DOHH2 (cell line): ENCODE results near the gene RBMXL2.

Source experiments
- H3F3A ChIP-seq: fragments of 200-600 bp; sonication (generic), shearing (Covaris generic); 2 replicates; pipeline ENCODE4 v1.6.0; 2016; ENCODE audit warnings: antibody characterized with exemption, mild to moderate bottlenecking; ENCODE audit not compliant: control insufficient read depth, insufficient read depth
- H3K27ac ChIP-seq: fragments of 200-600 bp; sonication (generic); 2 replicates; pipeline ENCODE4 v1.5.1; 2014; ENCODE audit warnings: low read depth, mild to moderate bottlenecking, low read length, moderate library complexity
- H3K27me3 ChIP-seq: fragments of 200-600 bp; sonication (generic); 2 replicates; pipeline ENCODE4 v1.6.1; 2014; ENCODE audit warnings: mild to moderate bottlenecking, low read length, mixed read lengths; ENCODE audit not compliant: control insufficient read depth
- H3K36me3 ChIP-seq: fragments of 200-600 bp; sonication (generic); 2 replicates; pipeline ENCODE4 v1.6.1; 2014; ENCODE audit warnings: mild to moderate bottlenecking, low read length, moderate library complexity, mixed read lengths; ENCODE audit not compliant: control insufficient read depth
- H3K4me1 ChIP-seq: fragments of 200-600 bp; sonication (generic); 2 replicates; pipeline ENCODE4 v1.6.1; 2014; ENCODE audit warnings: mild to moderate bottlenecking, low read length, mixed read lengths; ENCODE audit not compliant: control insufficient read depth
- H3K4me2 ChIP-seq: fragments of 200-600 bp; sonication (generic); 2 replicates; pipeline ENCODE4 v1.6.0; 2014; ENCODE audit warnings: mild to moderate bottlenecking, low read length, moderate library complexity
- H3K4me3 ChIP-seq: fragments of 200-600 bp; sonication (generic); 2 replicates; pipeline ENCODE4 v1.5.1; 2014; ENCODE audit warnings: mild to moderate bottlenecking, low read length, mixed read lengths
- H3K79me2 ChIP-seq: fragments of 200-600 bp; sonication (generic); 2 replicates; pipeline ENCODE4 v1.6.1; 2014; ENCODE audit warnings: mild to moderate bottlenecking, low read length, mixed read lengths; ENCODE audit not compliant: control insufficient read depth
- H3K9me2 ChIP-seq: fragments of 200-600 bp; sonication (generic); replicated peaks from 2 replicates; pipeline ENCODE4 v1.6.1; 2014; ENCODE audit warnings: mild to moderate bottlenecking, low read length, mixed read lengths; ENCODE audit not compliant: control insufficient read depth
- H3K9me3 ChIP-seq: fragments of 200-600 bp; sonication (generic); 2 replicates; pipeline ENCODE4 v1.6.1; 2014; ENCODE audit warnings: antibody characterized with exemption, low read length, mixed read lengths; ENCODE audit not compliant: control insufficient read depth, insufficient read depth
- H4K20me1 ChIP-seq: fragments of 200-600 bp; sonication (generic); 2 replicates; pipeline ENCODE4 v1.6.0; 2014; ENCODE audit warnings: low read depth, mild to moderate bottlenecking, antibody characterized with exemption, low read length, moderate library complexity; ENCODE audit not compliant: control insufficient read depth, insufficient read depth
- CTCF ChIP-seq: fragments of 200-600 bp; sonication (generic); IDR thresholded peaks from one replicate; pipeline ENCODE4 v1.5.1; 2014; ENCODE audit warnings: antibody characterized with exemption, mild to moderate bottlenecking, low read depth, low read length; ENCODE audit not compliant: poor library complexity, severe bottlenecking
- EZH2phosphoT487 ChIP-seq: fragments of 200-600 bp; sonication (generic); IDR thresholded peaks from 2 replicates; pipeline ENCODE4 v1.6.1; 2017; ENCODE audit warnings: borderline replicate concordance, mild to moderate bottlenecking, antibody characterized with exemption, low read length, moderate library complexity, mixed read lengths

Gene RBMXL2

GRCh38 chr11:7079545-7080135, 9.2 kb upstream of the RBMXL2 start:
- no peaks in the 10 kb centered on the region for H3K36me3 ChIP-seq
- H4K20me1 ChIP-seq, result no peaks in the 10 kb centered on the region
- no peak for TF ChIP-seq EZH2phosphoT487
- no peak for TF ChIP-seq CTCF
- H3K79me2 ChIP-seq, result no peaks in the 10 kb centered on the region
- H3K9me2 ChIP-seq, result no peaks in the 10 kb centered on the region
- no peaks in the 10 kb centered on the region for H3F3A ChIP-seq
- no peaks in the 10 kb centered on the region for H3K27me3 ChIP-seq
- H3K4me2 ChIP-seq, result no peak overlapping the region
- H3K9me3 ChIP-seq, result no peaks in the 10 kb centered on the region
- no peak overlapping the region for H3K4me3 ChIP-seq
- H3K4me1 ChIP-seq, result no peaks in the 10 kb centered on the region
- H3K27ac ChIP-seq, result no peak overlapping the region

GRCh38 chr11:7080900-7081299, 7.9 kb upstream of the RBMXL2 start:
- no peaks in the 10 kb centered on the region for H3F3A ChIP-seq
- no peak overlapping the region for H3K4me2 ChIP-seq
- no peaks in the 10 kb centered on the region for H3K9me3 ChIP-seq
- H3K9me2 ChIP-seq, result no peaks in the 10 kb centered on the region
- no peaks in the 10 kb centered on the region for H3K79me2 ChIP-seq
- H3K4me1 ChIP-seq, result no peaks in the 10 kb centered on the region
- H3K36me3 ChIP-seq, result no peaks in the 10 kb centered on the region
- no peak overlapping the region for H3K4me3 ChIP-seq
- H3K27ac ChIP-seq, result no peak overlapping the region
- H4K20me1 ChIP-seq, result no peaks in the 10 kb centered on the region
- TF ChIP-seq EZH2phosphoT487 (no peak), CTCF (no peak)
- H3K27me3 ChIP-seq, result no peaks in the 10 kb centered on the region

- Histone ChIP-seq H3K4me1 (no peaks in the 10 kb centered on the region), H4K20me1 (no peaks in the 10 kb centered on the region), H3K27ac (no peak overlapping the region), H3K27me3 (no peaks in the 10 kb centered on the region), H3F3A (no peaks in the 10 kb centered on the region), H3K4me3 (no peak overlapping the region), H3K9me2 (no peaks in the 10 kb centered on the region), H3K36me3 (no peaks in the 10 kb centered on the region), H3K4me2 (no peak overlapping the region), H3K9me3 (no peaks in the 10 kb centered on the region), H3K79me2 (no peaks in the 10 kb centered on the region)
- TF ChIP-seq EZH2phosphoT487, result no peak
These were observed 7.4 kb upstream of the RBMXL2 start for GRCh38 chr11:7081441-7081840.

GRCh38 chr11:7089328-7090251, 792 bp downstream of the RBMXL2 start:
- H3K27ac ChIP-seq, result no peak overlapping the region
- no peaks in the 10 kb centered on the region for H3K36me3 ChIP-seq
- H3F3A ChIP-seq, result no peaks in the 10 kb centered on the region
- TF ChIP-seq CTCF (no peak), EZH2phosphoT487 (no peak)
- H3K9me3 ChIP-seq, result peaks cover 3% of the 10 kb centered on the region; the same call in 1 of the 2 replicates
- no peaks in the 10 kb centered on the region for H4K20me1 ChIP-seq
- H3K4me2 ChIP-seq, result no peak overlapping the region
- H3K4me1 ChIP-seq, result no peaks in the 10 kb centered on the region
- H3K79me2 ChIP-seq, result no peaks in the 10 kb centered on the region
- no peak overlapping the region for H3K4me3 ChIP-seq
- peaks cover 2% of the 10 kb centered on the region; the same call in 1 of the 2 replicates for H3K27me3 ChIP-seq
- no peaks in the 10 kb centered on the region for H3K9me2 ChIP-seq
